Motor neuron (in vitro differentiated cells): ENCODE measurements around the gene PDE6B. TPM values are rescaled to one million over a fixed set of nuclear protein-coding genes. Genes with fewer than 3 reads are reported as not detected.
"Not testable (repeated sequence)": the region's sequence is repeated elsewhere in the genome, so short reads cannot be mapped to it uniquely, and the experiment has no call there.

ENCODE experiments used
- ATAC-seq, 8 experiments: fragments of 200-7000 bp; cut with Tn5 transposase; replicated peaks in 6 of 8; 2 replicates each; pipeline ENCODE4 v1.8.0; 2021; ENCODE audit warnings: mild to moderate bottlenecking in 8 of 8, moderate library complexity in 8 of 8
- H3K27ac ChIP-seq, 2 donors: fragments of 250-450 bp; sonication (Bioruptor Pico); 2 replicates each; pipeline ENCODE4 v1.9.0; 2021; ENCODE audit warnings: antibody characterized with exemption in 2 of 2, mild to moderate bottlenecking in 2 of 2, moderate library complexity in 1 of 2
- H3K4me1 ChIP-seq, 2 donors: fragments of 250-450 bp; sonication (Bioruptor Pico); replicated peaks in 1 of 2; 2 replicates each; pipeline ENCODE4 v1.6.1; 2021; ENCODE audit warnings: antibody characterized with exemption in 2 of 2, mild to moderate bottlenecking in 2 of 2, moderate library complexity in 1 of 2
- H3K4me3 ChIP-seq, 5 donors: fragments of 250-450 bp; sonication (Bioruptor Pico); 2 replicates each; pipeline ENCODE4 v1.9.0; 2021; ENCODE audit warnings: antibody characterized with exemption in 5 of 5, mild to moderate bottlenecking in 5 of 5, moderate library complexity in 4 of 5
- WGBS, 10 experiments: fragments of 450-650 bp; shearing (Covaris generic); methylation state at CpG; one replicate each; pipeline ENCODE4 v1.0.0; 2022; 5-methylcytosine and 5-hydroxymethylcytosine counted together
- in situ Hi-C, 9 experiments: fragments of 400-800 bp; cut with MboI; loops; one replicate each; pipeline ENCODE4 v1.15.0; 2021; ENCODE audit warnings: low sequenced_read_pairs in 9 of 9, low pct_unique_long_range_greater_than_20kb in 2 of 9; ENCODE audit not compliant: unreplicated experiment in 9 of 9
- total RNA-seq, 8 experiments: library from RNA; unstranded; fragments of 300-600 nt; gene quantifications; 2 replicates each; pipeline versions ENCODE4 v1.2.3 to v1.2.4, GENCODE V29; 2022

The PDE6B gene
- total RNA-seq, 8 experiments from 2014 or later = 3.8 to 6.4 (median 4.9) TPM

DNA sequence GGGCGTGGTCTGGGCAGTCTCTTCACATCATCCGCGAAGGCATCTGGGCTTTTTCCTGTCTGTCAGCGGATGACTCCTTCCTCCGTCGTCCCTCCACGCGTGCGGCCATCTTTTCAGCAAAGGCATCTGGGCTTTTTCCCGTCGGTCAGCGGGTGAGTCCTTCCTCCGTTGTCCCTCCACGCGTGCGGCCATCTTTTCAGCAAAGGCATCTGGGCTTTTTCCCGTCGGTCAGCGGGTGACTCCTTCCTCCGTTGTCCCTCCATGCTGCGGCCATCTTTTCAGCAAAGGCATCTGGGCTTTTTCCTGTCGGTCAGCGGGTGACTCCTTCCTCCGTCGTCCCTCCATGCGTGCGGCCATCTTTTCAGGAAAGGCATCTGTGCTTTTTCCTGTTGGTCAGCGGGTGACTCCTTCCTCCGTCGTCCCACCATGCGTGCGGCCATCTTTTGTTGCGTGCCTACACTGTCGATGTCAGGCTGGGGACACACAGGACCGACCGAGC, 37.0 kb upstream of the PDE6B start:
- in situ Hi-C loops = no loop called here
- WGBS, 10 experiments = 62 to 95% (median 87%) methylated on average over 1 to 17 of the region's 36 CpGs; no CpG with 5 or more reads in 3 of the 10 experiments
- Histone ChIP-seq H3K27ac (no peak overlapping the region), H3K4me3 (no peak overlapping the region), H3K4me1 (no peaks in the 10 kb centered on the region)
- no peak for ATAC-seq

DNA sequence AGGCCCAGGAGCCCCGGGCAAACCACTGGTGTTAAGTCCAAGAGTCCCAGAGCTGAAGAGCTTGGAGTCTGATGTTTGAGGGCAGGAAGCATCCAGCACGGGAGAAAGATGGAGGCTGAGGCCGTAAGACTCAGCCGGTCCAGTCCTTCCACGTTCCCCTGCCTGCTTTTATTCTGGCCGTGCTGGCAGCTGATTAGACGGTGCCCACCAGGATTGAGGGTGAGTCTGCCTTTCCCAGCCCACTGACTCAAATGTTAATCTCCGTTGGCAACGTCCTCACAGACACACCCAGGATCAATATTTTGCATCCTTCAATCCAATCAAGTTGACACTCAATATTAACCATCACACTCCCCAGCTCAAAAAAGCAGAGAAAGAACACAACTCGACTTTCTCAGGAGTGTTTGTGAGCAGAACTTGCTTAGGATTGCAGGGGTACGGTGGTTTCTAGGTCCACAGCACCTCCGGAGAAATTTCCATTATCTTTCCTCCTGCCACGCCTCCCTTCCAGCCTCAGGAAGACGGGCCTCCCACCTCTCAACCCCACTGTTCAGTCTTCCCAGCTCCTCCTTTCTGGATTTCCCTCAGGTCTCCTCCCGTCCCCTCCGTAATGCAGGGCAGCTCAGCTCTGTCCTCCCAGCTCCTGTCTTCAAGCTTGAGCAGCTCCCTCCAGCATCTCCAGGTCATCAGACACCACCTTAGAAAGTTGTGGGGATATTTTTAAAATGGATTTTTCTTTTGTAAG, 36.0 kb upstream of the PDE6B start:
- no peak overlapping the region for H3K4me3 ChIP-seq
- no peak overlapping the region for H3K27ac ChIP-seq
- ATAC-seq = no peak
- no peaks in the 10 kb centered on the region for H3K4me1 ChIP-seq
- 37 to 100% (median 54%) methylated on average over 2 to 10 of the region's 16 CpGs; no CpG with 5 or more reads in 1 of the 10 experiments for WGBS, 10 experiments
- in situ Hi-C loops = no loop called here

DNA sequence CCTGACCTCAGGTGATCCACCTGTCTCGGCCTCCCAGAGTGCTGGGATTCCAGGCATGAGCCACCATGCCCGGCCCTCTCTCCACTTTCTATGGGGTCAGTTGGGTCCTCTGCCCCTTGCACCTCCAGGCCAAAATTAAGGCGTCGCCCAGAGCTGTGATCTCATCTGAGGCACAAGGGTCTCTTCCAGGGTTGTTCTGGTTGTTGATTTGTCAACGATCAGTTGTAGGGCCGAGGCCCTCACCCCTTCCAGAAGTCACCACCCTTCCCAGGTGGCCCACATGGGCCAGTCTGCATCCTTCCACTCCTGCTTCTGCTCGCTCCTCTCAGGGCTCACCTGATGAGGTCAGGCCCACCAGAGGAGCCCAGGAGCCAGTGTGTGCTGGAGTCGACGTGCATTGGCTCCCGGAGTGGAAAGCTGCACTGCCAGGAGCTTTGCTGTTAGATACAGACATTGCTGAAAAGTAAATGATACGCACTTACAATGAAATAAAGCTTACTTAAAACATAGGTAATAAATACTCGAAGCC, 35.0 kb upstream of the PDE6B start:
- no peak for ATAC-seq
- Histone ChIP-seq H3K4me1 (no peaks in the 10 kb centered on the region), H3K27ac (no peak overlapping the region), H3K4me3 (no peak overlapping the region)
- WGBS, 10 experiments = 33 to 100% (median 67%) methylated on average over 1 to 7 of the region's 12 CpGs; no CpG with 5 or more reads in 1 of the 10 experiments
- in situ Hi-C loops = no loop called here

DNA sequence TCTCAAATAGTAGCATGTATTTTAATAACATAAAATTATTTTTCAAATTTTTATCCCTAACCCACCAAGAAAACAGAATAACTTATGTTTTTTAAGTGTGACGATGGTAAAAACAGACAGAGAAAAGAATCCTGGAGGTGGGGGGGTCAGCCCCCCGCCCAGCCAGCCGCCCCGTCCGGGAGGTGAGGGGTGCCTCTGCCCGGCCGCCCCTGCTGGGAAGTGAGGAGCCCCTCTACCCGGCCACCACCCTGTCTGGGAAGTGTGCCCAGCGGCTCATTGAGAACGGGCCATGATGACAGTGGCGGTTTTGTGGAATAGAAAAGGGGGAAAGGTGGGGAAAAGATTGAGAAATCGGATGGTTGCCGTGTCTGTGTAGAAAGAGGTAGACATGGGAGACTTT, 33.2 kb upstream of the PDE6B start:
- in situ Hi-C loops, H3K4me1 ChIP-seq, H3K27ac ChIP-seq, H3K4me3 ChIP-seq, ATAC-seq: not testable (repeated sequence)
- WGBS, 10 experiments = 100% methylated on average over 1 of the region's 13 CpGs; no CpG with 5 or more reads in 7 of the 10 experiments

- in situ Hi-C loops = no loop called here
- WGBS, 10 experiments = 0 to 92% (median 71%) methylated on average over 1 to 4 of the region's 5 CpGs
- H3K27ac ChIP-seq = no peak overlapping the region
Observed at GRCh38 chr4:592825-593520, 32.4 kb upstream of the PDE6B start.

DNA sequence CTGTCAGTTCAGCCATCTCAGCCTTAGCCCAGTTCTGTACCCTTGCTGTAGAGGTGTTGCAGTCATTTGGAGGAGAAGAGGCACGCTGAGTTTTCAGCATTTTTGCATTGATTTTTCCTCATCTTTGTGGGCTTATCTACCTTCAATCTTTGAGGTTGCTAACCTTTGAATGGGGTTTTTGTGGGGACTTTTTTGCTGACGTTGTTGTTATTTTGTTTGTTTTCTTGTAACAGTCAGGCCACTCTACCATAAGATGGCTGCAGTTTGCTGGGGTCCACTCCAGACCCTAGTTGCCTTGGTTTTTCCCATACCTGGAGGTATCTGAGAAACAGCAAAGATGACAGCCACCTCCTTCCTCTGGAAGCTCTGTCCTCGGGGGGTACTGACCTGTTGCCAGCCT, 26.4 kb upstream of the PDE6B start:
- no peak overlapping the region for H3K27ac ChIP-seq
- in situ Hi-C loops = no loop called here
- no peak for ATAC-seq

More at GRCh38 chr4:592825-593520, 32.4 kb upstream of the PDE6B start:
- ATAC-seq = no peak
- Histone ChIP-seq H3K4me3 (no peak overlapping the region), H3K4me1 (no peaks in the 10 kb centered on the region)

GRCh38 chr4:600166-600565, 25.2 kb upstream of the PDE6B start:
- 10 to 88% (median 70%) methylated on average over 1 to 3 of the region's 6 CpGs; no CpG with 5 or more reads in 4 of the 10 experiments for WGBS, 10 experiments
- in situ Hi-C loops = loop anchor here in 1 of 9 experiments (5.0 kb wide), 1 partner anchor 77 kb away; no protein-coding TSS in a partner anchor
- Histone ChIP-seq H3K27ac (no peak overlapping the region), H3K4me1 (no peaks in the 10 kb centered on the region), H3K4me3 (no peak overlapping the region)
- no peak for ATAC-seq

More for the DNA sequence above, 26.4 kb upstream of the PDE6B start:
- 20 to 100% (median 46%) methylated on average over 1 to 2 of the region's 3 CpGs; no CpG with 5 or more reads in 2 of the 10 experiments for WGBS, 10 experiments
- Histone ChIP-seq H3K4me3 (no peak overlapping the region), H3K4me1 (no peaks in the 10 kb centered on the region)

- H3K4me1 ChIP-seq = no peaks in the 10 kb centered on the region
- in situ Hi-C loops = loop anchor here in 1 of 9 experiments (5.0 kb wide), 1 partner anchor 76 kb away; no protein-coding TSS in a partner anchor
- H3K4me3 ChIP-seq = no peak overlapping the region
- ATAC-seq = peak in 2 of 8 experiments; percentile 51 to 71
- H3K27ac ChIP-seq = no peak overlapping the region
- 0 to 100% (median 42%) methylated on average over 1 to 5 of the region's 11 CpGs; no CpG with 5 or more reads in 1 of the 10 experiments for WGBS, 10 experiments
Observed at GRCh38 chr4:600850-601515, 24.4 kb upstream of the PDE6B start.

DNA sequence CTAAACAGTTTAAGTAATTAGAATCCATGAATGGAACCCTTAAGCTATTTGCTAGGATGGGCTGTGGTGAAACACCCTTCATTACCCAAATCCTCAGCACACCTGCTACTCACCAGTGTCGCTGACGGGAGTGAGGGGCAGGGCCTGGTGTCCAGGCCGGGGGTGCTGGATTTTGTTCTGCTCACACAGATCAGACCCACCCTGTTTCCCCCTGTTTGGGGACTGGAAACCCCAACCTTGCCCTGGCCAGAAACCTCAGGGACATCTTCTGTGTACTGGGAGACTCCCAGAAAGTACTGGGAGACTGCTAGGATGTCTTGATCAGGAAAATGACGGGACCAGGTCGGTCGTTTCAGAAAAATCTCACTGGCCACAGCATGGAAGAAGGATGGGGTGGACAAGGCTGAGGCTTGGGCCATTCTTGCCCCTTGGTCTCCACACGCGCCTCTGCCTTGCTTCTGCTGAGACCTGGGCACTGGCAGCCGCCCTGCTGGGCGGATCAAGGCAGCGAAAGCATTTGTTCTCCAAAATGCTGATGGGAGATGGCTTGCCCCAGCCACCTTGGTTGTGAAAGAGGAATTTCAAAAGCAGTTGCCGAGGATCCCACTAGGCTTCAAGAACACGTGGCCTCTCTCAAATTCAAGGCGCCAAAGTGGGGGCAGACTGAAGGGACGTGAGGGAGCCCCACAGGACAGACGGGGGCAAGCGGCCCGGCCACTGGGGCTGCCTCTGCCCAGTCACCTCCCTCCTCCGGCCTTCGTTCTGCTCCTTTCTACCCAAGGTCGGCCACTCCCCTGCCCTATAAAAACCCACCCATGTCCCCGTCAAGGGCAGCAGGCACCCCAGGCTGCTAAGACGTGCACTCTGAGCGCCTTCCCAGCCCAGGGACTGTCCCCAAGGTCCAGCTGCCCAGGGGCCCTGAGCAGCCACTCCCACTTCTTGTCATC, 23.5 kb upstream of the PDE6B start:
- ATAC-seq = no peak
- Histone ChIP-seq H3K4me3 (no peak overlapping the region), H3K27ac (no peak overlapping the region), H3K4me1 (no peaks in the 10 kb centered on the region)
- 40 to 100% (median 80%) methylated on average over 2 to 6 of the region's 24 CpGs; no CpG with 5 or more reads in 2 of the 10 experiments for WGBS, 10 experiments
- in situ Hi-C loops = loop anchor here in 1 of 9 experiments (5.0 kb wide), 1 partner anchor 75 kb away; no protein-coding TSS in a partner anchor

DNA sequence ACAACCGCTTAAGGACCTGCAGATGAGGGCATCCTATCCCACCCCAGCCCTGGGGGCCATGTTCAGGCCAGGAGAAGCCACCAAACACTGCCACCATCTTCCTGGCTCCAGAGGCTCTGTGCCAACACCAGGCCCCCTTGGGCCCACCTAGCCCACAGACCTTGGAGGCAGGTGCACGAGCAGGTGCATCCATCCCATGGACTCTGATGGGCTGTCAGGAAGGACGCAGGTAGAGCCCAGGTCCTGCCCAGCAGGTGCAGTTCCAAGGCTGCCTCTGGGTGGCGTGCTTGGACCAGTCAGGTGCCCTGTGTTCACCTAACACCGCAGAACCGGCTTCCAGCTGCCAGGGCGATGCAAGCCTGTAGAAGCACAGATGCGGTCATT, 22.8 kb upstream of the PDE6B start:
- peak in 5 of 8 experiments; percentile 27 to 100 (median 99) for ATAC-seq
- in situ Hi-C loops = loop anchor here in 1 of 9 experiments (5.0 kb wide), 1 partner anchor 75 kb away; no protein-coding TSS in a partner anchor
- Histone ChIP-seq H3K27ac (no peak overlapping the region), H3K4me1 (no peaks in the 10 kb centered on the region), H3K4me3 (no peak overlapping the region)
- 0 to 40% (median 17%) methylated on average over 1 to 5 of the region's 8 CpGs; no CpG with 5 or more reads in 5 of the 10 experiments for whole genome bisulfite sequencing, 10 experiments

- no peak overlapping the region for H3K4me3 ChIP-seq
- WGBS, 10 experiments = 0 to 78% (median 62%) methylated on average over 2 to 3 of the region's 3 CpGs
- no peak overlapping the region for H3K27ac ChIP-seq
- no peaks in the 10 kb centered on the region for H3K4me1 ChIP-seq
- ATAC-seq = no peak
- in situ Hi-C loops = loop anchor here in 1 of 9 experiments (5.0 kb wide), 1 partner anchor 73 kb away; no protein-coding TSS in a partner anchor
Observed at GRCh38 chr4:604131-604530, 21.2 kb upstream of the PDE6B start.
